ENCODE data around the gene RAB1A. TPM values are rescaled to one million over a fixed set of nuclear protein-coding genes. Genes with fewer than 3 reads are reported as not detected.
A peak's percentile ranks its signal among the peaks of the same experiment; 100 is the strongest.

Gene RAB1A
- total RNA-seq, 1 donor from 2014 or later = 88.6 TPM

GRCh38 chr2:65069439-65069824 is 60.5 kb downstream of the RAB1A start:
- TF ChIP-seq, protein P1, sequence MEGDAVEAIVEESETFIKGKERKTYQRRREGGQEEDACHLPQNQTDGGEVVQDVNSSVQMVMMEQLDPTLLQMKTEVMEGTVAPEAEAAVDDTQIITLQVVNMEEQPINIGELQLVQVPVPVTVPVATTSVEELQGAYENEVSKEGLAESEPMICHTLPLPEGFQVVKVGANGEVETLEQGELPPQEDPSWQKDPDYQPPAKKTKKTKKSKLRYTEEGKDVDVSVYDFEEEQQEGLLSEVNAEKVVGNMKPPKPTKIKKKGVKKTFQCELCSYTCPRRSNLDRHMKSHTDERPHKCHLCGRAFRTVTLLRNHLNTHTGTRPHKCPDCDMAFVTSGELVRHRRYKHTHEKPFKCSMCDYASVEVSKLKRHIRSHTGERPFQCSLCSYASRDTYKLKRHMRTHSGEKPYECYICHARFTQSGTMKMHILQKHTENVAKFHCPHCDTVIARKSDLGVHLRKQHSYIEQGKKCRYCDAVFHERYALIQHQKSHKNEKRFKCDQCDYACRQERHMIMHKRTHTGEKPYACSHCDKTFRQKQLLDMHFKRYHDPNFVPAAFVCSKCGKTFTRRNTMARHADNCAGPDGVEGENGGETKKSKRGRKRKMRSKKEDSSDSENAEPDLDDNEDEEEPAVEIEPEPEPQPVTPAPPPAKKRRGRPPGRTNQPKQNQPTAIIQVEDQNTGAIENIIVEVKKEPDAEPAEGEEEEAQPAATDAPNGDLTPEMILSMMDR (conservative IDR thresholded peaks at IDR 0.05; ENCODE audit: low read depth, low read length) = no peak
- H3K4me3 ChIP-seq (ENCODE audit: low read depth, low read length) = no peak overlapping the region
- no peak for DNase-seq (ENCODE audit: low read depth)

GRCh38 chr2:65067806-65068553 is 61.9 kb downstream of the RAB1A start:
- TF ChIP-seq, protein P1 (conservative IDR thresholded peaks at IDR 0.05; ENCODE audit: low read depth, low read length) = no peak
- H3K4me3 ChIP-seq (ENCODE audit: low read depth, low read length) = no peak overlapping the region
- no peak for DNase-seq (ENCODE audit: low read depth)

GRCh38 chr2:65064728-65065552 is 65.0 kb downstream of the RAB1A start:
- no peak overlapping the region for H3K4me3 ChIP-seq (ENCODE audit: low read depth, low read length)
- TF ChIP-seq, protein P1 (conservative IDR thresholded peaks at IDR 0.05; ENCODE audit: low read depth, low read length) = peak; percentile 64

DNA sequence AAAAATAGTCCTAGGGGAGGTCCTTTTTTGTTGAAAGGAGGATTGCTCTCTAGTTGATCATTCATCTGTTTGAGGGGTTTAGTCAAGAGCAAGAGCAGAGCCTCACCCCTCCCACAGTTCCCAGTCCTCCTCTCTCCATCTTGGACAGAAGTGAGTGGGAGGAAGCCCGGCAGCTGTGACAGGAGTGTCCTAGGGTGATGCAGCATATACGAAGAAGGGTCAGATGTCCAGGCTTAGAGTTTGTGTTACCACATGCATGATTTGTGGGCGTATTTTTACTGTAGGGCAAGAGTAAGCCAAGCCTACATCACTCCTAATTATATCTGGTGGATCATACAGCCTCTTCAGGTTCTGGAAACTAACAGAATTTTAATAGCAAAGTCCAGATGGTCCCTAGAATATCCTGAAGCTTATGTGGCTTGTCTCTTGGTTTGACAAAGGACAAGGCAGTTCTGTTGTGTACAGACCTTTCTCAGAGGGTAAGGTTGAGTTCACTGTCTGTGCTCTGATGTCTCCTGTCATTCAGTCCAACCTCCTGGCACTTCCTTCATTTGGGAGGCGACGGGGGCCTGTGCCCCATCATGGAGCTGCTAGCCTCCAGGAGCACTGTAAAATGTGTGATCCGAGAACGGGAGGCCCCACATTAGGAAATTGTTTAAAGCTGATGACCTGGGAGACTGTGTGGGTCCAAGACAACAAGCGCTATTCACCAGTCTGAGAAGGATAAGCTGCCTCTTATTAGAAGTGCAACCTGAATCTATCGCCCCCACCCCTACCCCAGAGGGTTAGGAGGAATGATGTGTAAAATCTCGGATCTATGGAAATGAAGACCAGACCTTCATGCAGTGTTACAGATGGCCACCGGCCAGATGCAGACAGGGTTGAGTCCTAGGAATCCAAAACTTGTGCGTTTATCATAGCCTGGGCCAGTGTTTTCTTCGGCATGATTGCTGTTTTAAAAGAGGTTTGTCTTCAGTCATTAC is 66.8 kb downstream of the RAB1A start:
- no peak overlapping the region for H3K4me3 ChIP-seq (ENCODE audit: low read depth, low read length)
- DNase-seq (ENCODE audit: low read depth) = no peak
- TF ChIP-seq, protein P1 (conservative IDR thresholded peaks at IDR 0.05; ENCODE audit: low read depth, low read length) = no peak

More at GRCh38 chr2:65064728-65065552, 65.0 kb downstream of the RAB1A start:
- no peak for DNase-seq (ENCODE audit: low read depth)

- DNase-seq (ENCODE audit: low read depth) = no peak
- TF ChIP-seq, protein P1 (conservative IDR thresholded peaks at IDR 0.05; ENCODE audit: low read depth, low read length) = no peak
- H3K4me3 ChIP-seq (ENCODE audit: low read depth, low read length) = no peak overlapping the region
These were observed 68.0 kb downstream of the RAB1A start for GRCh38 chr2:65061910-65062339.

GRCh38 chr2:65061146-65061909 is 68.6 kb downstream of the RAB1A start:
- H3K4me3 ChIP-seq (ENCODE audit: low read depth, low read length) = no peak overlapping the region
- no peak for DNase-seq (ENCODE audit: low read depth)
- TF ChIP-seq, protein P1 (conservative IDR thresholded peaks at IDR 0.05; ENCODE audit: low read depth, low read length) = no peak

Data from epithelial cell of proximal tubule (primary cell).